ENCODE measurements around the gene KIF26B.

- TF ChIP-seq, protein P1, sequence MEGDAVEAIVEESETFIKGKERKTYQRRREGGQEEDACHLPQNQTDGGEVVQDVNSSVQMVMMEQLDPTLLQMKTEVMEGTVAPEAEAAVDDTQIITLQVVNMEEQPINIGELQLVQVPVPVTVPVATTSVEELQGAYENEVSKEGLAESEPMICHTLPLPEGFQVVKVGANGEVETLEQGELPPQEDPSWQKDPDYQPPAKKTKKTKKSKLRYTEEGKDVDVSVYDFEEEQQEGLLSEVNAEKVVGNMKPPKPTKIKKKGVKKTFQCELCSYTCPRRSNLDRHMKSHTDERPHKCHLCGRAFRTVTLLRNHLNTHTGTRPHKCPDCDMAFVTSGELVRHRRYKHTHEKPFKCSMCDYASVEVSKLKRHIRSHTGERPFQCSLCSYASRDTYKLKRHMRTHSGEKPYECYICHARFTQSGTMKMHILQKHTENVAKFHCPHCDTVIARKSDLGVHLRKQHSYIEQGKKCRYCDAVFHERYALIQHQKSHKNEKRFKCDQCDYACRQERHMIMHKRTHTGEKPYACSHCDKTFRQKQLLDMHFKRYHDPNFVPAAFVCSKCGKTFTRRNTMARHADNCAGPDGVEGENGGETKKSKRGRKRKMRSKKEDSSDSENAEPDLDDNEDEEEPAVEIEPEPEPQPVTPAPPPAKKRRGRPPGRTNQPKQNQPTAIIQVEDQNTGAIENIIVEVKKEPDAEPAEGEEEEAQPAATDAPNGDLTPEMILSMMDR (conservative IDR thresholded peaks at IDR 0.05; ENCODE audit: low read length): no peak
- no peak for TF ChIP-seq EZH2phosphoT487 (IDR thresholded peaks at IDR 0.05; ENCODE audit: borderline replicate concordance, low read depth, low read length)
Measured at GRCh38 chr1:245695211-245695610, 540.4 kb downstream of the KIF26B start.

Data from OCI-LY7 (cell line).